ENCODE results near the gene PARVA.

The PARVA gene

DNA sequence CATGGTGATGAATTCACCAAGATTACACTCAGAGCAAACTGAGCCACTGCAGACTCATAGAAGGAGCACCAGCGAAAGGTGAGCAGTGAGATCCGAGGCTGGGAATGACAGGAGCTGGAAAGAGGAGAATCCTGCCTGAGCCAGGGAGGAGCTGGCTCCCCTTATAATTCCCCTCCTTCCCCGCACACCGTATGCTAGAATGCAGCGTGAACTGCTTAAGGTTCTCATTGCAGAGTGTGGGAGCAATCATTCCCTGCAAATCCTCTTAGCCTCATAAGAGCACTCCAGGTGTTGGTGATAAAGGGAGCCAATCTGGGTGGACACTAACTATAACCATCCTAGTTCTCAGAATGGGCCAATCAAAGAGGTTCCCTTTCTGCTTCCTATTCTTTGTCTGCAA lies 169.3 kb downstream of the PARVA start:
- no peak for DNase-seq (ENCODE audit: low read depth in 2 of 2)

DNA sequence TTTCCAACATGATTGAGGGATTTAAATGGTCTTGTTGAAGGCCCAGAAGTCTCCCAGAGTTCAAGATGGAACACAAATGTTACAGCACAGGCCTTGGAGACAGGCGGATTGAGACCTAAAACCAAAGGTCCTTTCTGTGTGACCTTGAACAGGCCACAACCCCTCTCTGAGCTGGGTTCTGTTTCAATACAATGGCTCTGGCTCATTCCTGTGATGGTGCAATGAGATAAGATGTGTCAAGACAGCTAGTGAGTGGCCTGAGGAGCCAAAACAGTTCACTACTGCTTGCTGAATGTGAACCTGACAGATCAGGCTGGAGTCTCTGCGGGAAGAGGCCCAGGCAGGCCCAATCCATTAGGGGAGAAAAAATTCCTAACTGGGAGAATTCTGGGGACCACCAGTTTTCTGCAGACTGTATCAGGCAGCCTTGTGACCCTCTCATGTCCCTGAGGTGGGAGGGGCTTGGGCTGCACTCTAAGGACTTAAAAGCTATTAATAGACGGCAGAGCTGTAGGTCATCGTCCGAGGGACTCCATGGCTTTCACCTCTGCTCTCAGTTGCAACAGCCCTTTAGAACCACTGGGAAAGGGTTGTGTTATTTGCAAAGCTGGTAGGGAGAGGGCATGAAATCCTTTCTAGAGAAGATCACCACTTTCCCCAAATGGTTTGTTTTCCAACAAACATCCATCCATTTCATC lies 170.7 kb downstream of the PARVA start:
- no peak for DNase-seq (ENCODE audit: low read depth in 2 of 2)

DNA sequence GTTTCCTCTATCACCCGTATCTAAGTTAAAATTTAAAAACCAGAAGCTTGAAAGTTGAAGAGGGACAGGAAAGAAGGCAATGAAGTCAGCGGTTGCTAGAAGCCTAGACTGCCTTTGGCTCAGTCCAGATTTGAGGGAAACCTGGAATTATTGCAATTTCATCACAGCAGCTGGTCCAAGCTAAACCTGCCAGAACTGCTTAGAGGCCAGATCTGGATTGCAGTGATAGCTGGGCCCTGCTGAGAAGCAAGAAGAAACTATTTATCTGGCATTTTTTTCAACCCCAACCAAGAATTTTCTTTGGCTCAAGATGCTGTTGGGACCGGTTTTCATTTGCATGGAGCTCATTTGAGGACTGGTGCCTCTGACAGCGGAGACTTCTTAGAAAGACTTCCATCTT lies 175.3 kb downstream of the PARVA start:
- DNase-seq (ENCODE audit: low read depth in 2 of 2): no peak

DNA sequence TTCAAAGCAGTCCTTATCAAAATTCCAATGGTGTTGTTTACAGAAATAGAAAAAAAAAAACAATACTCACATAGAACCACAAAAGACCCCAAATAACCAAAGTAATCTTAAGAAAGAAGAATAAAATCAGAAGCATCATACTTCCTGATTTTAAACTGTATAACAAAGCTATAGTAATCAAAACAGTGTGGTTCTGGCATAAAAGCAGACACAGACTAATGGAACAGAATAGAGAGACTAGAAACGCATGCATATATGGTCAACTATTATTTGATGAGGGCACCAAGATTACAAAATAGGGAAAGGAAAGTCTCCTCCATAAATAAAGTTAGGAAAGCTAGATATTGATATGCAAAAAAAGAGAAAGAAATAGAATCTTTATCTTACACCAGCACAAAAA lies 176.8 kb downstream of the PARVA start:
- DNase-seq (ENCODE audit: low read depth in 2 of 2): no peak

DNA sequence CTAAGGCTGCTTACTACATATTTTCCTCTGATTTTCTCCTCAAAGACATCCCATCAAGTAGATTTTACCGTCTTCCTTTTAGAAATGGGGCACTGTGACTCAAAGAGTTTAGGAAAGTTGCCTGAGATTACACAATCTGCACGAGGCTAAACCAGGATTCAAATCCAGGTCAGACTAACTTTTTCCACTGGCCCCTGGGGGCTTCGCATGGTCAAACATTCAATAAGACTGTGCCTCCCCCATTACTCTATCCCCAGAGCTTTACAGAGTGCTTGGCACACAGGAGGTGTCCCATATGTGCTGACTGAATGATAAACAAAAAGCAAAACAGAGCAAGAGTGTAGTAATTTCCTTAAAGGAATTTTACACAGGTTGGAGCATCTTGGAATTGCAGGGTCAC lies 178.8 kb downstream of the PARVA start:
- no peak for DNase-seq (ENCODE audit: low read depth in 2 of 2)

DNA sequence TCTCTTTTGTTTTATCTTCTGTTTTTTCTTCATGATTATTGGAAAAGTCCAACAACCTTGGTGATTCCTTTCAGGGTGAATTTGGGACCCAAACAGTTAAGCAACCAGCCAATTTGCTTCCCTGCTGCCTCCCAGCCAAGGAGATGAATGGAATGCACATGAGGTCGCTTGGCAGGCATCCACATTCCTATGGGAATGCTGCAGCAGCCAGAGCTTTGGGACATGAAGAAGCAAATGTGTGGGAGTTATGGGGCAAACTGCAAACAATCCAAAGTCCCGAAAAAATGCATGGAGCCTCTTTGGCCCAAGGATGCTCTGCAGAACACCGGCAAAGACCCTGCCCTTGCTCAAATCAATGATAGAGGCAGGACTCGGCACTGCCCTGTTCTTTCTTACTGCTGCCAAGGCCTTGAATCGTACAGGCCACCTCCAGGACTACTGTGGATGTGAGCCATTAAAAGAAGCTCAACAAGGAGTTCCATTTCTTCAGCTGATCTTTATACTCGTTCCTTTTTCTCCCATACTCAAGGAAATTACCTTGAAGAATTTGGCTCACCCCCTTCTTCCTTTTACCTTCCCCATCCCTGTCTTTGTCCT lies 179.5 kb downstream of the PARVA start:
- no peak for DNase-seq (ENCODE audit: low read depth in 2 of 2)

DNA sequence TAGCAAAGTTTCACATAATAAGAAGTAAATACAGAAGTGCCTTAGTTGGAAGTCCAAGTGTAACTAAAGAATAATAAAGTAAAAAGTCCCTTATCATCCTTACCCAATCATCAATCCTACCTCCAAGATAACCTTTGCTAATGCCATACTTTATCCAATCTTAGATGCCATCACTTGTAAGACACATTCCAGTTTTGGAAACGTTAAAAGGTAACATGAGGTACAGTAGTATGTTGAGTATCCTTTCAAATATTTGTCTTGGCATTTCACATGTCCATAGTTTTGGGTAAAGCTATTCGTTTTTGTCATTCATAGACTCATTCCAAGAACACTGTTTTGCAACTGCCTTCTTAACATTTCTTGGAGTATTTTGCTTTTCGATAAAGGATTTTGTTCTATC lies 181.6 kb downstream of the PARVA start:
- no peak for DNase-seq (ENCODE audit: low read depth in 2 of 2)

DNA sequence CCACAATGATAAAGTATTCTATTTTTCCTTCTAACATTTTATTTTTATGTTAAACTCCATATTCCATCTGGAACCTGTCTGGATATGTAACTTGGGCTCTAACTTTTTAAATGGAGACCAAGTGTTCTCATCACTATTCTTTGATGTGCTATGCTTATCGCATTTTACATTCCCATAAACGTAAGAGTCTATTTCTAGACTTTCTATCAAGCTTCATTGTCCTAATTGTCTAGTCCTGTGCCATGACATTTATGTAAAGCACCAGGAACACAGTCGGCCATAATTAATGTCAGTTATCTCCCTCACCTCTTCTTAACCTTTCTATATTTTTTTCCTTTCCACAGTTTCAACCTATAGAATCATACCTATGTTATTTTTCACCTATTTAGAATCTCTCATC lies 183.0 kb downstream of the PARVA start:
- no peak for DNase-seq (ENCODE audit: low read depth in 2 of 2)

DNA sequence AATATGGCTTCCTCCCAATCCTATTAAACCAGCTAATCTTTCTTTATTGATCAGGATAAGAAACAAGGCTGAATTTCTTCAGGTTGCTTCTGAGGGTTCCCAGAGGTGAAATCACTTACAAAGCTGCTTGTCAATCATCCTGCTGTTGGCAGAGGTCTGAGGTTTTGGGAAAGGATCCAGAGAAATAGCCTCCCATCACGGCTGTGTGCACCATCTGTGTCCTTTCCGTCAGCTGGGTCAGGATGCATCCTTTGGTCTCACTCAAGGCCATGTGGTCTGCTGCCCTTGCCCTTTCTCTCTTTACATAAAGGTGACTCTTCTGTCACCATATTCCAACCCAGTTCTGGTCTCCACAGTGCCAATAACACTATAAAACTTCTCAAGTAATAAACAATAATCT lies 183.5 kb downstream of the PARVA start:
- DNase-seq (ENCODE audit: low read depth in 2 of 2): no peak

DNA sequence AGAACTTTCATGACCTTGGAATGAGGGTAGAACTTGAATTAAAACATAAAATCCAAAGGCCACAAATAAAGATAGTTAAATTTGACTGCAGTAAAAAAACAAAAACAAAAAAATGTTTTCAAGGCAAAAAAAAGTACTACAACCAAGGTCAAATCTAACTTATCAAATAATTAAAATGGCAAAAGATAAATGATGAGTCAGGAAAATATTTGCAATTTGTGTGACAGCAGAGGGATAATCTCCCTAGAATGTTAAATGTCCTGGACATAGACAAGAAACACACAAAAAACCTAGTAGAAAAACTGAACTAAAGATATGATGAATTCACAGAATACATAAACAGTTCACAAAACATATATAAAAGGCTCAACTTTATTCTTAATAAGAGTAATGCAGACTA lies 186.6 kb downstream of the PARVA start:
- DNase-seq (ENCODE audit: low read depth in 2 of 2): no peak

DNA sequence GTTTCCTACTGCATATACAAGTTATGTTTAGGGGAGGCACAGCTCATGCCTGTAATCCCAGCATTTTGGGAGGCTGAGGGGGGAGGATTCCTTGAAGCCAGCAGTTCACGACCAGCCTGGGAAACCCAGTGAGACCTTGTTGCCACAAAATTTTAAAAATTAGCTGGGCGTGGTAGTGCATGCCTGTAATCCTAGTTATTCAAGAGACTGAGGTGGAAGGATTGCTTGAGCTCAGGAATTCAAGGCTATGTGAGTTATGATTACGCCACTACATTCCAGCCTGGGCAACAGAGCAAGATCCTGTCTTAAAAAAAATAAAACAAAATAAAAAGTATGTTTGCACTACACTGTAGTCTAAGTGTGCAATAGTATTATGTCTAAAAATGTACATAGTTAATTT lies 188.0 kb downstream of the PARVA start:
- DNase-seq (ENCODE audit: low read depth in 2 of 2): no peak

DNA sequence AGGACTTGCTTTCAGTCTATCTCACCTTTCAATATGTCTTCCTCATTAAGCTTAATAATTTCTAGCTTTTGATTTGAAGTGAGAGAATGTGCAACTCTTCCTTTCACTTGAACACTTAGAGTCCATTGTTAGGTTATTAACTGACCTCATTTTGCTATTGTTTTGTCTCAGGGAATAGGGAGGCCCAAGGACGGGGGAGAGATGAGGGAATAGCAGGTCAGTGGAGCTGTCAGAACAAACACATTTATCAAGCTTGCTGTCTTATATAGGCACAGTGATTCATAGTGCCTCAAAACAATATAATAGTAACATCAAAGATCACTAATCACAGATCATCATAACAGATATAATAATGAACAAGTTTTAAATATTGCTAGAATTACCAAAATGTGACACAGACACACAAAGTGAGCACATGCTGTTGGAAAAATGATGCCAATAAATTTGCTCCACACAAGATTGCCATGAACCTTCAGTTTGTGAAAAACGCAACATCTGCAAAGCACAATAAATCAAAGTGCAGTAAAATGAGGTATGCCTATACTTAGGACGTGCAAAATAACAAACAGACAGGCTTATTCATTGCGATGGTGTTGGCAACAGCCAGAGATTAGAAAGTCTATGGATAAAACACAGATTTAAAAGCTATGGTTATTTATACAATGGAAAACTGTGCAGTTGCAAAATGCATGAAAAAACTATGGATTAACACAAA lies 190.5 kb downstream of the PARVA start:
- DNase-seq (ENCODE audit: low read depth in 2 of 2): no peak

DNA sequence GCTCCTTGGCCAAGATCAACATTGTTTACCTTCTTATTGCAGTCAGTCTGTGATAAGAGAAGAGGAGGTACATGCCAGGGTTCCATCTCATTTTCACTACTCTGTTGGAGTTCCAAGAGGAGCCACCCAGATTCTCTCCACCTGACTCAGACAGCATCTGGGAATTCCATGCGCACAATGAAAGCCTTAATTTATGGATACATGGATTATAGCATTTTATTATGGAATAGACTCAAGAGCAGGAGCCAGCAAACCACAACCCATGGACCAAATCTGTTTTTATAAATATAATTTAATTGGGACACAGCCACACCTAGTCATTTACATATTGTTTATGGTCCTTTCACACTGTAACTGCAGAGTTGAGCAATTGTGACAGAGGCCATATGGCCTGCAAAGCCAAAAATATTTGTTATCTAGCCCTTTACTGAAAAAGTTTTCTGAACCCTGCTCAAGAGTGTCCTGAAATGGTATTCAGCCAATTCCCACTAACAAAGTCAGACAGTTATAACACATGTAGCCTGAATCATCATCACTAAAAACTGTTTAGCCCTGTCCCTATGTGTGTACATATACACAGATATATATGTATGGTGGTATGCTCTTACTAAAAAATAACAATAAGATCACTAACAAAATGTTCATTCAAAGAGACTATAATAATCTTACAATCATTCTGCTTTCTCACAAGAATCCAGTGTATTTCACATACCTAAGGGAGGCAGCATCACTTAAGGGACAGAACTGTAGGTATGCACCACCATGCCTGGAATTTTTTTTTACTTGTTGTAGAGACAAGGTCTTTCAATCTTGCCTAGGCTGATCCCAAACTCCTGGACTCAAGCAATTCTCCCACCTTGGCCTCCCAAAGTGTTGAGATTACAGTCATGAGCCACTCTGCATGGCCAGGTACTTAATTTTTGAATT lies 192.4 kb downstream of the PARVA start:
- DNase-seq (ENCODE audit: low read depth in 2 of 2): no peak

DNA sequence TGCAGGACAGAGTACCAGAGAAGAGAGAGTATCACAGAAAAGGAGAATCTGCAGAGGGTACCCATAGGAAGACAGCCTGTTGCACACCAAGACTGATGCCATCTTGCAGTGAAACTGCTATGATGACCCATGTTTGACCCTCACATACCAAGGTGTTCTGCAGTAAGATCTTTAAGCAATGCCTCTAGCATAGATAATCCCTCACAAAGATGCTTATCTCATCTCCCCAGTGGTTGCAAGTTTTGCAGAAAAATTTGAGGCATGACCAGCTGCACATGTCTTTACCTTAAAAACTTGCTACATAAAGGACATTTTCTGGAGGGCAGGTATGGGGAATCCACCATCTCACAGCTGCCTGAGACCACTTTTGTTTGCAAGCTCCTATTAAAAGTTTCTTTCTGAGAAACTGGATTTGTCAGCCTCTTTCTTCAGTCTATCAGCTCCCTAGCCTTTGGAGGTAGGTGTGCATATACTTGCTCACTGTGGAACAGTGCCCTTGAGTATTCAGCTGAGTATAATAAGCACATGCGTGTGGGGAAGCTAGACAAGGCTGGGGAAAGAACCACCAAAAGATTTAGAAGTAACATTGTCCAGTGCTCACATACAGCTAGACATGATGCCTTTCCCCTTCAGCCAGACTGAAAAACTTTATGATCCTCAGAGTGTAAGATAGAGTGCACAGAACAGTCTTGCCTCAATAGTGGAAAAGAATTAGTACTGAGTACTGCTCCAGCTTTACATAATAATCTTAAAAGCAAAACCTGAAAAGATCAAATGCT lies 196.5 kb downstream of the PARVA start:
- DNase-seq (ENCODE audit: low read depth in 2 of 2): no peak

DNA sequence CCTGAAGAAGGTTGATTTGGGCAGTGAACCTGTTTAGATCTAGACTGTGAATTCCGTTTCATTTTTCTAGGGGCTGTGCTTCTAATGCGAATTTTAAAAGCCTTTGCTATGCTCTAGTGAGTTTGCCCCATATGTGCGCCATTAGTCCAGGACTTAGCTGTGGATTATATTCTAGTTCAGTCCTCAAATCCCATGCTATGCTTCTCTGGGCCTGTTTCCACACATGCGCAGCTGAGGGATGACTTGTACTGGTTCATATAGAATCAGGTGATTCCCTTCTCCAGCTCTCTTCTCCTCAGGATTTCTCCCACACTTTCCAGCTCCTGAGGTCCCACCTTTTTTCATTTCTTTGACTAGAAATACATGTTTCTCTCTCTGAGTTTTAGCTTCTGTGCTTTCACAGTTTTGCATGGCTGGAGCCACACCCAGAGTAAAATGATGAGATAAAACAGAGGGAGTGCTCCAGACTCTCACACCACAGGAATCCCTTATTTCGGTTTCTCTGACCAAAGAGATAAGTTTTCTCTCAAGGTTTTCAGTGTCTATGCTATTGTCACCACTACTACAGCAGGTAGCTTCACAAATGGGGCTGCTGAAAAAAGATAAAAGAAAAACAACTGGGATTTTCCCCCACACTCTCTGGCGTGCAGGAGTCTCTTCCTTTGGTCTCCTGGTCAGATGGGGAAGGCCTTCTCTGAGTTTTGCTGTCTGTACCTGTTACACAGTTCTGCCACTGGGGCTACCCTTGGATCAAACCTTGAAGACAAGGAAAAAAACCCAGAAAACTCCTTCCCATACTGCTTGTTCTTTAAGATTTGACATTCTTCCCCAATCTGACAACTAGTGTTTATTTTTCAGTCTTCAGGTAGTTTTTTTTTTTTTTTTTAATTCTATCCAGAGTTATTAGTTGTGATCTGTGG lies 200.6 kb downstream of the PARVA start:
- no peak for DNase-seq (ENCODE audit: low read depth in 2 of 2)

DNA sequence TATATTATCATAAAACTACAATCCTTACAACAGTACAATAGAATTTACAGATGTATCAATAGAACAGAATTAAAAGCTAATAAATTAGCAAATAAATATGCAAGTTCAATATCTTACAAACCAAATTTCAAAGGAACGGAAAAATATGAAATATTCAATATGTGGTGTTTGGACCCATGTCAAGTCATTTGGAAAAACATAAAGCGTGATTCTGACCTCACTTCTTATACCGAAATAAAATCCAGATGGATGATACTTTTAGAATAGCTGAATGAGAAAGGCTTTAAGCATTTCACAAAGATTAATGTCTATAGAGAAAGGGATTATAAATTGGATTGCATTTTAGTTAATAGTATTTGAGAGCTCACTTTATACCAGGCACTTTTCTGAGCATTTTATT lies 204.0 kb downstream of the PARVA start:
- no peak for DNase-seq (ENCODE audit: low read depth in 2 of 2)

DNA sequence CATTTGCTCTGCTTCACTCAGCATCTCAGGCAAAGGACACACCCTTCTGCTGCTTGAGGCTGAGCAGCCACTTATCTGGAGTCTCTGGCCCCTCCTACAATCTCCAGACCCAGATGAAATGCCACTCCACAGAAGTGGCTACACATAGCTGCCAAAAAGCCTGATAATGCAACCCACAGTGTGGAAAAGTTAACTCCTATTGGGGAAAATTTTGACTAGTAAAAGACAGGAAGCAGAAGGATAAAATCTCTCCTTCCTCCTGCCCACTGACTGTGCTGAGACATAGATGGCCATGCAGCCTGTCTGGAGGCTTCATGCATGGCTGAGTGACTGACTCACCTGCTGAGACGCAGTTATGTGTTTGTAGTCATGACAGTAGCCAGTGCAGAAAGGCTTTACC lies 204.6 kb downstream of the PARVA start:
- no peak for DNase-seq (ENCODE audit: low read depth in 2 of 2)

All from stimulated activated CD4-positive, alpha-beta T cell treated with anti-CD3 and anti-CD28 coated beads, Interleukin-4, amount 100 ng/mL, for 48 hours (primary cell).